ENCODE data around the gene REC114.

DNA sequence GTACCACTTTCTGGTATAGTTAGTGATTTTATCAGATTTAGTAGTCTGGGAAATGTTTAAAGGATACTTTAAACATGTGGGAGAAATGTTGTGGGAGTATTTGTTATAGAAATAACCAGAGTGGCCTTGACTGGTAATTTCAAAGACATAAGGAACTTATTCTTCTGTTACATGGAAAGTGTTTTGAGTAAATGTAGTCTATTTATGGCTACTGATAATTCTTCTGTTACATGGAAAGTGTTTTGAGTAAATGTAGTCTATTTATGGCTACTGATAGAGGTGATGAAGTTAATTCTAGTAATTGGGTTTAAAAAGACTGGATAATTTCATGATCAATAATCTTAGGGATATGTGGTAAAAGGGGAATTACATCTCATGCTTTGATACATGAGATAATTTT is 17.7 kb downstream of the REC114 start:
- TF ChIP-seq EZH2 (IDR thresholded peaks at IDR 0.05; ENCODE audit: borderline replicate concordance, low read depth, low read length, severe bottlenecking) = no peak
- no peak for TF ChIP-seq POLR2A (IDR thresholded peaks at IDR 0.05; ENCODE audit: low read depth, low read length)
- TF ChIP-seq, protein P1, sequence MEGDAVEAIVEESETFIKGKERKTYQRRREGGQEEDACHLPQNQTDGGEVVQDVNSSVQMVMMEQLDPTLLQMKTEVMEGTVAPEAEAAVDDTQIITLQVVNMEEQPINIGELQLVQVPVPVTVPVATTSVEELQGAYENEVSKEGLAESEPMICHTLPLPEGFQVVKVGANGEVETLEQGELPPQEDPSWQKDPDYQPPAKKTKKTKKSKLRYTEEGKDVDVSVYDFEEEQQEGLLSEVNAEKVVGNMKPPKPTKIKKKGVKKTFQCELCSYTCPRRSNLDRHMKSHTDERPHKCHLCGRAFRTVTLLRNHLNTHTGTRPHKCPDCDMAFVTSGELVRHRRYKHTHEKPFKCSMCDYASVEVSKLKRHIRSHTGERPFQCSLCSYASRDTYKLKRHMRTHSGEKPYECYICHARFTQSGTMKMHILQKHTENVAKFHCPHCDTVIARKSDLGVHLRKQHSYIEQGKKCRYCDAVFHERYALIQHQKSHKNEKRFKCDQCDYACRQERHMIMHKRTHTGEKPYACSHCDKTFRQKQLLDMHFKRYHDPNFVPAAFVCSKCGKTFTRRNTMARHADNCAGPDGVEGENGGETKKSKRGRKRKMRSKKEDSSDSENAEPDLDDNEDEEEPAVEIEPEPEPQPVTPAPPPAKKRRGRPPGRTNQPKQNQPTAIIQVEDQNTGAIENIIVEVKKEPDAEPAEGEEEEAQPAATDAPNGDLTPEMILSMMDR (IDR thresholded peaks at IDR 0.05; ENCODE audit: extremely low read depth in 1 of 2, insufficient read depth in 1 of 2, low read depth in 1 of 2, low read length in 2 of 2) = no peak
- no peak for TF ChIP-seq POLR2AphosphoS5 (IDR thresholded peaks at IDR 0.05; ENCODE audit: insufficient read depth, low read depth, low read length)
- TF ChIP-seq FOS (IDR thresholded peaks at IDR 0.05; ENCODE audit: borderline replicate concordance, insufficient read depth, low read length) = no peak
- no peak for TF ChIP-seq JUN (IDR thresholded peaks at IDR 0.05; ENCODE audit: borderline replicate concordance, insufficient read depth, insufficient read length, low read depth)
- TF ChIP-seq, protein P2, sequence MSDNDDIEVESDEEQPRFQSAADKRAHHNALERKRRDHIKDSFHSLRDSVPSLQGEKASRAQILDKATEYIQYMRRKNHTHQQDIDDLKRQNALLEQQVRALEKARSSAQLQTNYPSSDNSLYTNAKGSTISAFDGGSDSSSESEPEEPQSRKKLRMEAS (IDR thresholded peaks at IDR 0.05; ENCODE audit: insufficient read depth, insufficient read length) = no peak
- no peak for TF ChIP-seq GATA2 (IDR thresholded peaks at IDR 0.05; ENCODE audit: insufficient read depth, insufficient read length, low read depth, low read length)
